ENCODE results near the gene MCRIP1. TPM values are rescaled to one million over a fixed set of nuclear protein-coding genes. Genes with fewer than 3 reads are reported as not detected.

Gene MCRIP1
- total and polyA plus RNA-seq, 2 of the 13 experiments (the other 11 are each of a cell fraction or from before 2014, with no cell fraction given) = 79.7 to 84.9 TPM

- TF ChIP-seq MED8 (CRISPR knock-in tag; IDR thresholded peaks at IDR 0.05; ENCODE audit: insufficient replicate concordance) (no peak), ZNF775 (CRISPR knock-in tag; IDR thresholded peaks at IDR 0.05; ENCODE audit: borderline replicate concordance) (no peak), MTA1 (CRISPR knock-in tag; IDR thresholded peaks at IDR 0.05; ENCODE audit: borderline replicate concordance) (no peak; the same call in 1 of the 2 replicates), ZNF687 (CRISPR knock-in tag; IDR thresholded peaks at IDR 0.05) (peak; percentile 80), ZFP36 (IDR thresholded peaks at IDR 0.05; ENCODE audit: borderline replicate concordance, low read depth, low read length, partially characterized antibody) (no peak), CREB1 (IDR thresholded peaks at IDR 0.05) (peak; percentile 30; the same call in 1 of the 2 replicates), CREB1 (CRISPR knock-in tag; IDR thresholded peaks at IDR 0.05) (no peak), ZNF563 (CRISPR knock-in tag; IDR thresholded peaks at IDR 0.05) (no peak), ZBTB3 (CRISPR knock-in tag; IDR thresholded peaks at IDR 0.05; ENCODE audit: borderline replicate concordance, low read depth) (no peak), DDIT3 (CRISPR knock-in tag; IDR thresholded peaks at IDR 0.05) (no peak), ZNF646 (CRISPR knock-in tag; IDR thresholded peaks at IDR 0.05) (no peak), NBN (conservative IDR thresholded peaks at IDR 0.05) (no peak), SMAD9 (CRISPR knock-in tag; IDR thresholded peaks at IDR 0.05) (no peak), RFX5 (IDR thresholded peaks at IDR 0.05; ENCODE audit: low read depth, low read length) (no peak), IKZF4 (CRISPR knock-in tag; IDR thresholded peaks at IDR 0.05; ENCODE audit: borderline replicate concordance, low read depth, not compliant biosample characterization) (no peak), ZNF784 (CRISPR knock-in tag; IDR thresholded peaks at IDR 0.05; ENCODE audit: borderline replicate concordance) (peak; percentile 0; the same call in 1 of the 2 replicates), KDM1A (CRISPR knock-in tag; IDR thresholded peaks at IDR 0.05) (no peak), JDP2 (CRISPR knock-in tag; IDR thresholded peaks at IDR 0.05; ENCODE audit: borderline replicate concordance) (no peak)
These were observed 1.0 kb downstream of the MCRIP1 start (continued) for GRCh38 chr17:81831957-81832607.
